Measurements from ENCODE around the gene PIMREG.
A peak's percentile ranks its signal among the peaks of the same experiment; 100 is the strongest.

PIMREG gene, protein sequence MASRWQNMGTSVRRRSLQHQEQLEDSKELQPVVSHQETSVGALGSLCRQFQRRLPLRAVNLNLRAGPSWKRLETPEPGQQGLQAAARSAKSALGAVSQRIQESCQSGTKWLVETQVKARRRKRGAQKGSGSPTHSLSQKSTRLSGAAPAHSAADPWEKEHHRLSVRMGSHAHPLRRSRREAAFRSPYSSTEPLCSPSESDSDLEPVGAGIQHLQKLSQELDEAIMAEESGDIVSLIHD

DNA sequence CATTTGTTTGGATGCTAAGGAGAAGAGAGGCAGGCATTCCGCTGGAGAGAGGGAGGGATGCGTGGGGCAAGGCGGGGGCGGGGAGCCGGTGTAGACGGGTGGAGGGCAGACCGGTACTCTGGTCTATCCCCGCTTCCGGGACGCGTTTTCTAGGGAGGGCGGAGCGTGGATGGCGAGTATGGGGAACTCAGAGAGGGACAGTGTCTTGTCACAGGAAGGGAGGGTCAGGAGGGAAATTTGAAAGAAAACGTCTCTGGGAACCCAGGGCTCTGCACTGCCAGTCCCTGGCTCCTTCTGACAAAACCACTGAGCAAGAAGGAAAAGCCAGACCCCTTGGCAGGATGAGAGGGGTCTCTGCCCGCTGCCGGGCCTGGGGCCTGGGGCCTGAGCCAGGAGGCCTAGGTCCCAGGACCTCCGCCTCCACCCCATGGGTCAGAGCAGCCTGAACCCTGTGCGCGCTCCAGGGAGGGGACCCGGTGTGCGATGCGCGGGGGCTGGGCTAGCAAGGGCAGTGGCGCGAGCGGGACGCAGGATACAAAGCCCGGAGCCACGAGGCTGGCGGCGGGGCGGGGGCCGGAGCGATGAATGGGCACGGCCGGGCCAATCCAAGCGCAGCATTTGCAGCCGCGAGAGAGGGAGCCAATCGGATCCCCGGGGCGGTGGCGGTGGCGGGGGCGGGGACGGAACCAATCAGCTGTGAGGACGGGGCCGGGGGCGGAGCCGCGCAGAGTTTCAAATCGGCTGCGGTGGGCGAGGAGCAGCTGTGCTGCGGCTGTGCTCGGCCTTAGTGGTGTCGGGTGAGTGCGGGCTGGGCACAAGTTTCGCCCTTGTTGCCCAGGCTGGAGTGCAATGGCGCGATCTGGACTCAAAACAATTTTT lies at the start of gene PIMREG:
Gene PIMREG (plus strand): TSS at position 764 of the 879 bp plus-strand sequence. CDS start 656 bp downstream, outside the sequence.
- DNase-seq (ENCODE audit: low read depth) = peak; percentile 84

DNA sequence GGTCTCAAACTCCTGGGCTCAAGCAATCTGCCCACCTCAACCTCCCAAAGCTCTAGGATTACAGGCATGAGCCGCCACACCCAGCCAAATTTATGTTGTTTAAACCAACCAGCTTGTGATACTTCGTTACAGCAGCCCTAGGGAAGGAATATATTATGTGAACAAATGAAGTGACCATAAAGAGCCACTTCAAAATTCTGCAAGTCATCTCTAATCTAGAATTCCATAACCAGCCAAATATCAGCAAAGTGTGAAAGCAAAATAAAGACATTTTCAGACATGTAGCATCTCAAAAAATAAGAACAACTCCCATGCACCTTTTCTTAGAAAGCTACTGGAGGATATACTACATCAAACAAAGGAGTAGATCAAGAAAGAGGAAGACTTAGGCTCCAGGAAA lies 45.3 kb upstream of the PIMREG start:
- DNase-seq (ENCODE audit: low read depth) = no peak

DNA sequence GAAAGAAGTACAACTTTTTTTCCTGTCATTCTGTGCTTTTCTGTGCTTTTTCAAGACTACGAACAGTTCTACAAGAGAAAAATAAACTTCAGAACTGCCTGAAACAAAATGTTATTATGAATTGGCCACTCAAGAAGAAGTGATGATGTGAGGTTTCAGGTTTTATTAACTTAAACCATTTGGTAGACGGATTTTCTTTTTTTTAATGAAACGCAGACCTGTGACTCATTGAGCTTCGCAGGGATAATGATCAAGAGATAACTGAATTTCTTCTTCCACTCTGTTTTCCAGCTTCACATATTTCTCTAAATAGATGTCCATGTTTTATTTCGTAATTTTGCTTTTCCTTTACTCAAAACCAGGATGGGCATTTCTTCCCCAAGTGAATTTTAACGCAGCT lies 42.0 kb upstream of the PIMREG start:
- no peak for DNase-seq (ENCODE audit: low read depth)

DNA sequence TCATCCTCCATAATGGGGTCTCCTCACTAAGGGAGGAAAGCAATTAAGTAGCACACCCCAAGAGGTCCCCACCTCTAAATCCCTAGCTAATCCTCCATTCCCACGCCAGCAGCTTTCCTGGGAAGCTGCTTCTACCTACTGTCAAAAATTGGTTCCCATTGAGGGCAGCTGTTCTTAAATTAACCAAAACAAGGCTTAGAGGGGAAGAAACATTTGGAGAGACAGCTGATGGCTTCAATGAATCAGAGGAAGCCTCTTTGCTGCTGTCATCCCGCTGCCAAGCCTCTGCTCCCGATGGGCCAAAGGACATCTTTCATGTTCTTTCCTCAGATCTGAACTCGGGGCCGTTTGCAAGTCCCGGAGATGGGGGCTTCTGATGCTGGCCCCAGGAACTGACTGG lies 36.0 kb upstream of the PIMREG start:
- DNase-seq (ENCODE audit: low read depth) = no peak

DNA sequence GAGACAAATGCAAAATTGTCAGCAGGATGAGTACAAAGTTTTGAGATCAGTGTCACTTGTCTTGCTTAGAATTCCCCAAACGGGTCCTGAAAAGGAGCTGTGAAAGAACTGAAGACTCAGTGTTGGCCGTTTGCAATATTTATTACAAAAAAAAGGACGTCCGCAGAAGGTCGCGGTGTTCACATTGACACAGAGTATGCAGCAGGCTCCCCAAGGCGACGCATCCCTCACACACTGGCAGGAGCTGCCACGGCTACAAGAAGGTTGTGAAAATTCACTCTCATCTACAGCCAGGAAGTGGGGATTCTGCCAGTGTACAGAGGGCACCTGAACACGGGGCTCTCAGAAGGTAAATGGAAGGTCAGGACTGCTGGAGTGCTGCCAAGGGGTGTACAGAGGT lies 35.5 kb upstream of the PIMREG start:
- no peak for DNase-seq (ENCODE audit: low read depth)

DNA sequence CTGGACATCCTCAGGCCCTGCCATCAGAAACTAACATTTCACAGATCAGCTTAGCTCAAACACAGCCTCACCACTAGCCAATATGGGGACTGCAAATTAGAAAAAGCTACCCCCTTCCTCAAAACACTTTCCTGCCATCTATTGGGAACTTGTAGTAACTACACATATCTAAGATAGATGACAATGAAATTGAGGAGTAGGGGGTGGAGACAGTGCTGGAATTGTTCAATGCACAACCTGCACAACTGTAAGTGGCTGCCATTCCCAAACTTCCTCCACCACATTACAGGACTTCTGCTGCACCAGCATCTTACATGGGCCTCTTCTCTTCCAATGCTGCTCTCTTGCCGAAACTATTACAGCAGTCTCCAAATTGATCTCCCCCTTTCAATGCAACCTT lies 31.2 kb upstream of the PIMREG start:
- DNase-seq (ENCODE audit: low read depth) = no peak

DNA sequence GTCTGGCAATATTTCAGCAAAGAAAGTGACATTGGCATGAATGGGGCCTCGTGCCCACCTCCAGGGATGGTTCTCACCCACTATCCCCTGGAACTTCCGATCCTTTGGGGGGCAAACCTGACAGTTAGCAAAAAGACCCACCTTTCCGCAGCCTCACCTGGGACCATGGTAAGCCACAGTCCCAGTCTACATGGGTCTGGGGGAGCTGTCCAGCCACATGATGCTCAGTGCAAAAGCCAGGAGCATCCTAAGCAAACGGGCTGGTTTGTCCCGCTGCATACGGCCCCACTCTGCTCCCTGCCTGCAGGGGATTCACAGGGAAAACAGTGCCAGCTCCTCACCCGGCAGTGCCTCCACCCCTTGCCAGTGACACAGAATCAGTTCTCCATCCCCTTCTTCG lies 28.6 kb upstream of the PIMREG start:
- DNase-seq (ENCODE audit: low read depth) = no peak

DNA sequence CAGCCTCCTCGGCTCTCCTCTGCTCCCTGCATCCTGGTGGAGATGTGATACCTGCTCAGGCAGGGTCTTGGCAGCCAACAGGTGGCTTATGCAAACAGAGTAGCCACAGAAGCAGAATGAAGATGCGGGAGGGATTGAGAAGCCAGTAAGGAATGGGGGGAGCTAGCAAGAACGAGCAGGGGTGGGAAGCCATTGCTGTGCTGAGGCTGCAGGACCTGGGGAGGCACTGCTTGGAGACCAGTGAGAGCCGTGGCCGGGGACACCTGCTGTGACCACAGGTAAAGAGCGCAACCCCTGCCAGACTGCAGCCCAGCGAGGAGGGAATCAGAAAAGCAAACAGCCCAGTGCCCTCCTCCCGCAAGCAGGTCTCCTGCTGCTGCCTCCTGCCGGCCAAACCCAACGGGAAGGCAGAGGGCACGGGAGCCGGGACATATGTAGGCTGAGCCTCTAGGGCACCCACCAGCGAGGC lies 24.0 kb upstream of the PIMREG start:
- no peak for DNase-seq (ENCODE audit: low read depth)

DNA sequence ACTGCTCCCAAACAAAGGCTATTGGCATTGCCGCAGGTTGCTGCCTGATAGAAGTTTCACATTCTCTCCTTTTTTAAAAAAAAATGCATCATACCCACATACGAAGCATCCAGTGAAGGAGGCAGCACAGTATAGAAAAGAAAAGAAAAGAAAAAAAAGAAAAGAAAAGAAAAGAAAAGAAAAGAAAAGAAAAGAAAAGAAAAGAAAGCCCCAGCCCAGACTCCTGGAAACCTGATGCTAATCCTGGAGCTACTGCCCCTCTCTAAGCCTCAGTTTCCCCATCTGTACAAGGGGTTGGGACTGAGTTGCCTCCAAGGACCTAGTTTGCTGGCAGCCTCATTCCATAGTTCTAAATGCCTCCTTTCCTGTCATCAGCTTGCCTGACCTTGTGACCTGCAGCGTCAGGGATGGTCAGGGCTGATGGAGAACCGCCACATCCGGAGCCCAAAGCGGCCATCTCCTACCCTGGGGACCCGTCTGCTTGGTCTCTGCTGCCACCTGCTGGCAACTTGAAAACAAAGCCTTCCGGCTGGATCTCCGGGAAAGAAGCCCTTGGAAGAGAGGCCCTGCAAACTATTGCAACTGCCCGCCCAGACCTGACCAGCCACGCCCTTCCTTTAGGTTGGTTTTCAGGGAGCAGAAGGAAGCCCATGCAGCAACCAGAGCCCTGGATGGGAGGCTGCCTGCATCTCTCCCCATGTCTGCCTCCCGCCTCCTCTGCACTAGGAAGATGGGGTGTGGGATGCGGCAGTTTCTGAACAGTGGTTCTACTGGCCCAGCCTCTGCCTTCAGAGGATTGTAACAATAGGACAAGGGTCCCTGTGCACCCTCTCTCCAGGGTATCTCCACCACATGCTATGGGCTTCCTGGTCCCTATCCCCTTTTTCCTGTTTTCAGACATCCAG lies 22.3 kb upstream of the PIMREG start:
- DNase-seq (ENCODE audit: low read depth) = peak; percentile 54

DNA sequence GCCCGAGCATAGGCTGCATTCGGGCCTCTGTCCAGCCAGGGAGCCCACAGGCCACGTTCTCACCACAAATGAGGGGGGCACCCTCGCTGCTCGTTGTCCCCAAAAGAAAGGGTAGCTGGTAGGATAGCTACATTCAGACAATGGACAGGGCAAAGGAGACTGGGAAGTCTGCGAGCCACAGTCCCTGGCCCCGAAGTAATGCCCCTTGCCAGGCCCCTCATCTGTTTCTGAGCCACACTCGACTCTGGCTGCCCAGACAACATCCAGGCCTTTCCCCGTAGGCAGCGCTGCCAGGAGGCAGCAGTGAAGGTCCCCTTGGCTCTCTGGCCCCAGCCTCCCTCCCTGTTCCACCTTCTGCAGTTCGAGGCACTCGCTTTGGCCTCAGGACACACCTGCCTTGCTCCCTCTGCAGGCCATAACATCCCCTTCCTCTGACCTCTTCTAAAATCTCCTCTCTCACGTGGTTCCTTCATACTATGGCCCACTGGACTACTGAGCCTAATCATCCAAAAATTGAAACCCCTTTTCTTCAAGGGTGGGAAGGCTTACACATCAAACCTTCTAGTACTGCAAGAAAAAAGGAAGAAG lies 21.5 kb upstream of the PIMREG start:
- DNase-seq (ENCODE audit: low read depth) = no peak

DNA sequence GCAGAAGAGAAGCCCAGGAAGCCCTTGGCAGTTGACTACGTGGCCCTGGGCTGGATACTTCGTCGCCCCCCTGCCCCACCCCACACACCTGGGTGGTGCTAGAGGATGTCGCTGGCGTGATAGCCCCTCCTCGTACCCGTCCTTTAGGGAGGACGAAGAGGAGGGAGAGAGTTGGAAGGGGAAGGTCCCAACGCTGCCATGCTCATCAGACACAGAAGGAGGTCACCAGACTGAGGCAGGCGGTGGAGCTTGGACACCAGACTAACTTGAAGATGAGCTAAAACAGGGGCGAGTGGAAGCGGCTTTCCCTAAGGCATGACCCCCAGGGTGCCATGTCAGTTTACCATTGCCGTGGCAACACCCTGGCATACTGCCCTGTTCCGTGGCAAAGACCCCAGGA lies 20.3 kb upstream of the PIMREG start:
- DNase-seq (ENCODE audit: low read depth) = no peak

DNA sequence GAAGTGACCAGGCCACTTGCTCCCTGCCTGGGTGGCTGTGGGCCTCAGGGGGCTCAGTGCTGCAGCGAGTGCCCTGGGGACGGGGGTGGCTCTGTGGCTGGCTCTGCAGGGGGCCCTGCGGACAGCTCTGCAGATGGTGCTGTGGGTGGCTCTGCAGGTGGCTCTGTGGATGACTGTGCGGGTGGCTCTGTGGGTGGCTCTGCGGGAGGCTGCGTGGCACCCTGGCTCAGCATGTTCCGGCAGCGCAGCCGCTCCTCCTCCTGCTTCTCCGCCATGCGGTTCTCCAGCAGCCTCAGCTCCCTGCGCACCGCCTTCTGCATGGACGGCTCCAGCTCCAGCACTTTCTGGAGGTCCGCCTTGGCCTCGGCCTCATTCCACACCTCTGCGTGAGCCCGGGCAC lies 18.8 kb upstream of the PIMREG start:
- DNase-seq (ENCODE audit: low read depth) = no peak

DNA sequence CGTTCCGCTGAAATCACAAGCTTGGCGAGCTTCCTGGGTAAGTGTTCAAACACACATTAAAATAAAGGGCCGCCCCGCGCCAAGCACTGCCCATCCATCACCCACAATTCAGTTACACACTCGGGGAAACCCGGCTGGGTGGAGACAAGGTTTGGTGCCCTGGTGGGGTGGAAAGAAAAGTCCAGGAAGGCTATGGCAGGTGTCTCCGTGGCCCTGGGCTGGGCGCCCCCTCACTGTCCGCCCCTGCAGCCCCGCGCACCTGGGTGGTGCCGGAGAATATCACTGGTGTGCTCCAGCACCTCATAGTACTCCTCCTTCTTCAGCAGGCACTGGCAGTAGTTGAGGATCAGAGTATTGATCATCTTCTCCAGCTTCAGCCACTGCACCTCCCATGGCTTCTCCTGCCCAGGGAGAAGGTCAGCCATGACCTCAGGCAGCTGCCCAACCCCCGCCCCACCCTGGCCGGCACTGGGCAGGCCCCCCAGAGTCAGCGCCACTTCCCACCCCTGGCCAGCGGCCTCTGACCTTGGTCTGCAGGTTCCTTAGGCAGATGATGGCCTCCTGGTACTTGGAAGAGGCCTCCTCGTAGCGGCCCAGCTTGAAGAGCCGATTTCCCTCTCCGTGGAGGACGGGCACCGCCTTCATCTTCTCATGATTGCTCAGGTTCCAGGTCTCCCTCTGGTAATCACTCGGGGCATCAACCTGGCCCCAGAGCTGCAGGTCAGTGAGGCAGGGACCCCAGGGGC lies 17.7 kb upstream of the PIMREG start:
- no peak for DNase-seq (ENCODE audit: low read depth)

DNA sequence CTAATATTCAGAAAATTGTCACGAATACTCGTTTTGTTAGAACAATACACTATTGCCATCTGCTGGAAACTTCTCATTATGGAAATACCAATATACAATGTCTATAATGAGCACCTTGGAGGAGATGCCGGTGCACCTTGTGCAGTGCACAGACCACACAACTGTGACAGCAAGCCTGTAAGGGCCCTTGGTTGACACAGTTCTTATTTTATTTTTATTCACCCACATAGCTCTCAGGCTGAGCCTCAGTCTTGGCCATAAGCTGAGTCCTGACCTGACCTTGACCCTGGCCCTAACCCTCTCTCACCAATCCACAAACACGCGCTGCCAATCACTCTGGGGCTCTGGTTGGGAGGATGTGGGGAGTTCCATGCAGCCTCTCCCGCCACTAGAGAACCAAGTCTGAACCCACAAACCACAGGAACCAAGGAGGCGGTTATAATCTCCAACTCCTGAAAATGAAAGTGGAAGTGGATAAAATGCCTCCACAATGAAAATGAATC lies 16.9 kb upstream of the PIMREG start:
- no peak for DNase-seq (ENCODE audit: low read depth)

DNA sequence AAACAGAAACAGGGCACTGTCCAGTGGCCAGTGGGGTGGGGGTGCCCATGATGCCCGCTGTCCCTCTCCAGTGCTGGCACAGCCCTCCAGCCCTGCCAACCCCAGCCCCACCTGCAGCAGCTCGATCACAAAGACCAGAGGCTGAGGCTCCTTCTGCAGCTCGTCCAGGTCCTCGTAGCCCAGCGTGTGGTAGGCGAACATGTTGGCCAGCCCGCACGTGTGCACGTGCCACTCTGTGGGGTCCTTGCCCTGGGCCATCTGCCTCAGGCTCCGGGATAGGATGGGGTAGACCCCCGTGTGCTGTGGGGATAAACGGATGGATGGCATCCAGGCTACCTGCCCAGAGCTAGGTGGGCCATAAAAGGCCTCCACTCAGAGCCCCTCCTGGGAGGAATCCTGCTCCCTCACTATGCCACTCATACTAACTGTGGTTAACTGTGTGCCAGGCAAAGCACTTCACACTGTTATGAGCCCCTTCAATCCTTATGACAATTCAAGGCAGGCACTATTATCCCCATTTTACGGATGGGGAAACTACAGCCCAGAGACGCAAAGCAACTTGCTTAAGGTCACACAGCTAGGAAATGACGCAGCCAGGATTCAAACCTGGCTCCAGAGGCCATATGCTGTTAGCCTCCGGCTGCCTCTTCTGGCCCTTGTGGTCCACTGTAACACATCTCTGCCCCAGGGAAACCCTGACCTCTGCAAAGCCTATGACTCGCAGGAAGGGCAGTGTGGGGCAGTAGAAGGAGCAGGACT lies 15.9 kb upstream of the PIMREG start:
- DNase-seq (ENCODE audit: low read depth) = no peak

DNA sequence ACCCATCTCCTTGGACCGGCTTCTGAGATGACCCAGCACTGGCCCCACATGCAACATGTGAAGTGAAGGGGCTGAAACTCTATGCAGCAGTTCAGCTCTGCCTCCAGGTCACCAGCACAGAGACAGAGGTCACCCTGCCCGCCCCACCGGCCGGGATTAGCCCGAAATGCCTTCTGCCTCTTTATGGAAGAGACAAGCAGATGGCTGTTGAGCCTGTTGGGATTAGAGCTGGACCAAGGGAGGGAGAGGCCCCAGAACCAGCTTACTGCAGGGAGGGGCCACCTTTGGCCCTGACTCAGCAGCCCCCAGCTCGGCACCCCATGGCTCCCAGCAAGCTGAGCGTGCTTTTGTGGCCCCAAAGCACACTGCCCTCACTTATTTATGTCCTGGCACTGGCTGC lies 15.0 kb upstream of the PIMREG start:
- no peak for DNase-seq (ENCODE audit: low read depth)

DNA sequence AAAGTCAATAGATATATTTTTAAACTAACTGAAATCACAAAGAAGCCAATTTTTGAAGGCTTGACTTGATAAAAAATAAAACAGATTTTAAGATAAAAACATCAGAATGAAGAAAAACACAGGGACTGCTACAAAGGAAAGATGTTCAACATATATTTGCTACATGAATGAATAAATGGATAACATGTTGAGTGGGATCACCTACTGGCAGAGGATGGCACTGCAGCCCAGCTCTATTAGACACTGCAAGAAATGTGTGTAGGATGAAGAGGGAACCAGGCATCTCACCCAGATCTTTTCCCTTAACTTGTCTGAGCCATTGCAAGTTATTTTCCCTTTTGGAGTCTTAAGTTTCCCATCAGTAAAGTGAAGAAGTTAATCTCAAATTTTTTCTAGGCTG lies 13.5 kb upstream of the PIMREG start:
- no peak for DNase-seq (ENCODE audit: low read depth)

DNA sequence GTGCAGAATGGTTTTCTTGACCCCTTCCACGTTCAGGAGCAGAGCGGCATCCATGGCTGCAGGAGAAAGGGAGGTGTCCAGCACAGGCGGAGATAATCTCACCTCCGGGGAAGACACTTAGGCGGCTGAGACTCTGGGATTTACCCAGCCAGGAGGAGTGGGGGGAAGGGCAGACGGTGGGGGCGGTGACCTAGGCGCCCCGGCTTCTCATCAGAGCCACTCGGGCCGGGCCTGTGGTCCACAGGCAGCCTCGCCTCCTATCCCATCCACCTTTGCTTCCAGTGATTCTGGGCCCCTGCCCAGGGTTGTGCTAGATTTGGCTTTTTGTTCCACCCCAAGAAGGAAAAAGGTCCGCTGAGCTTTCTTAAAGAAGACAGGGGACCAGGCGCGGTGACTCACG lies 9.2 kb upstream of the PIMREG start, which contains the start of gene AIPL1:
Gene AIPL1 (minus strand): TSS at position 71 of the 400 bp plus-strand sequence. CDS start 17 bp downstream, at position 54.
- DNase-seq (ENCODE audit: low read depth) = no peak

DNA sequence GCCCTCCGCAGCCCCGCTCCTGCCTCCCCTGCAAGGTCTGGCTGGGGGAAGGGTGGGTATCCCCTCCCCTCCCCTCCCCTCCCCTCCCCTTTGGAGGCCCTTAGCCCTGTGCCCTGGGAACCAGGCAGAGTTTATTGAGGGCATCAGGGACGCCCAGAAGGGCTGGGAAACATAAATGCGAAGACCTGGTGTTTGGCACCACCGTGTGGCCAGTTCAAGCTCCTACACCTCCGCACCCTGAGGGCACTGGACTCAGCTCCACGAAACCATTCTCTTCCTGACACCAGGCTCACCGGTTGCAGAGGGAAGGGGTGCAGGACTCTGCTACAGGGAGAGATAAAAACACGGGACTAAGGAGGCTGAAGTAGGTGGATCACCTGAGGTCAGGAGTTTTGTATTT lies 8.3 kb upstream of the PIMREG start:
- peak; percentile 37 for DNase-seq (ENCODE audit: low read depth)

DNA sequence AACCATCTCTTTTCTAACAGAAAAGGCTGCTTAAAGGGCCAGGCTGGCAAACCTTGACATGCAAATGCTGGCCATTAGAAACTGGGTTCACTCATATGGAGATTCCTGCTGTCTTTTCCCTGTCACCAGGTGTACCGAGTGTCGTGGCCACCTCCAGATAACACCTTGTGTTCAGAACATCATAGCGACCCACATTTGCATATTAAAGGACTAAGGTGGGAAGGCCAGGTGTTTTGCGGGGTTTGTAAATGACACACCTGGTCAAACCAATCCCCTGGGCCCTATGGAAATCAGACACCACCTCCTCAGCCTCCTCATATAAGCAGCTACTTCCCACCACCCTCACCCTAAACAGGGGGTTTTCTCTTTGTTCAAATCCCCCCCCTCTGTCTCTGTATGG lies 6.8 kb upstream of the PIMREG start:
- DNase-seq (ENCODE audit: low read depth) = no peak
